ENCODE data around the gene ASB1.

DNA sequence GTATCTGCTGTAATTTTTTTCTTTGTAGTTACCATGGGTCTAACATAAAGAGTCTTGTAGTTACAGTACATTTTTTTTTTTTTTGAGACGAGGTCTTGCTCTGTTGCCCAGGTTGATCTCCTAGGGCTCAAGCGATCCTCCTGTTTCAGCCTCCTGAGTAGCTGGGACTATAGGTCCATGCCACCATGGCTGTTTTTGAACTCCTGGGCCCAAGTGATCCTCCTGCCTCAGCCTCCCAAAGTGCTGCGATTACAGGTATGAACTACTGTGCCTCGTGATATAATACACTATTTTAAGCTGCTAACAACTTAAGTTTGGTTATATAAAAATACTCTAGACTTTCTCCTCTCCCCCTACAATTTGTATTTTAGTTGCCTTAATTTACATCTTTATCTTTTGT lies 46.3 kb downstream of the ASB1 start:
- TF ChIP-seq, protein P1, sequence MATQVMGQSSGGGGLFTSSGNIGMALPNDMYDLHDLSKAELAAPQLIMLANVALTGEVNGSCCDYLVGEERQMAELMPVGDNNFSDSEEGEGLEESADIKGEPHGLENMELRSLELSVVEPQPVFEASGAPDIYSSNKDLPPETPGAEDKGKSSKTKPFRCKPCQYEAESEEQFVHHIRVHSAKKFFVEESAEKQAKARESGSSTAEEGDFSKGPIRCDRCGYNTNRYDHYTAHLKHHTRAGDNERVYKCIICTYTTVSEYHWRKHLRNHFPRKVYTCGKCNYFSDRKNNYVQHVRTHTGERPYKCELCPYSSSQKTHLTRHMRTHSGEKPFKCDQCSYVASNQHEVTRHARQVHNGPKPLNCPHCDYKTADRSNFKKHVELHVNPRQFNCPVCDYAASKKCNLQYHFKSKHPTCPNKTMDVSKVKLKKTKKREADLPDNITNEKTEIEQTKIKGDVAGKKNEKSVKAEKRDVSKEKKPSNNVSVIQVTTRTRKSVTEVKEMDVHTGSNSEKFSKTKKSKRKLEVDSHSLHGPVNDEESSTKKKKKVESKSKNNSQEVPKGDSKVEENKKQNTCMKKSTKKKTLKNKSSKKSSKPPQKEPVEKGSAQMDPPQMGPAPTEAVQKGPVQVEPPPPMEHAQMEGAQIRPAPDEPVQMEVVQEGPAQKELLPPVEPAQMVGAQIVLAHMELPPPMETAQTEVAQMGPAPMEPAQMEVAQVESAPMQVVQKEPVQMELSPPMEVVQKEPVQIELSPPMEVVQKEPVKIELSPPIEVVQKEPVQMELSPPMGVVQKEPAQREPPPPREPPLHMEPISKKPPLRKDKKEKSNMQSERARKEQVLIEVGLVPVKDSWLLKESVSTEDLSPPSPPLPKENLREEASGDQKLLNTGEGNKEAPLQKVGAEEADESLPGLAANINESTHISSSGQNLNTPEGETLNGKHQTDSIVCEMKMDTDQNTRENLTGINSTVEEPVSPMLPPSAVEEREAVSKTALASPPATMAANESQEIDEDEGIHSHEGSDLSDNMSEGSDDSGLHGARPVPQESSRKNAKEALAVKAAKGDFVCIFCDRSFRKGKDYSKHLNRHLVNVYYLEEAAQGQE (IDR thresholded peaks at IDR 0.05; ENCODE audit: insufficient read depth in 1 of 2, low read depth in 2 of 2, low read length in 2 of 2) = no peak
- TF ChIP-seq TAF1 (IDR thresholded peaks at IDR 0.05; ENCODE audit: borderline replicate concordance, insufficient read depth, low read length) = no peak
- no peak for TF ChIP-seq POLR2AphosphoS5 (IDR thresholded peaks at IDR 0.05; ENCODE audit: low read depth, low read length)
- TF ChIP-seq SIN3A (IDR thresholded peaks at IDR 0.05; ENCODE audit: borderline replicate concordance, insufficient read depth, low read length) = no peak
